Colonic mucosa (tissue), 4 donors: ENCODE results near the gene COMMD2. TPM values are rescaled to one million over a fixed set of nuclear protein-coding genes. Genes with fewer than 3 reads are reported as not detected.

ENCODE experiments used
- DNase-seq: peaks from one replicate; pipeline ENCODE4 v3.0.0-alpha.2; 2020
- H3K27ac ChIP-seq: fragments of 200-600 bp; one replicate; pipeline ENCODE4 v1.8.0; 2021
- H3K27me3 ChIP-seq: fragments of 200-600 bp; one replicate; pipeline ENCODE4 v1.8.0; 2021
- H3K36me3 ChIP-seq: fragments of 200-600 bp; one replicate; pipeline ENCODE4 v1.8.0; 2021
- H3K4me1 ChIP-seq: fragments of 200-600 bp; one replicate; pipeline ENCODE4 v1.8.0; 2021; ENCODE audit warnings: mild to moderate bottlenecking
- H3K4me3 ChIP-seq: fragments of 200-600 bp; one replicate; pipeline ENCODE4 v1.8.0; 2021
- H3K9ac ChIP-seq, 2 donors: one replicate each; pipeline ENCODE4 v1.7.0; 2013; ENCODE audit warnings: control low read depth in 2 of 2, low read depth in 2 of 2, low read length in 2 of 2
- H3K9me3 ChIP-seq: fragments of 200-600 bp; one replicate; pipeline ENCODE4 v1.8.0; 2021
- CTCF ChIP-seq: fragments of 200-600 bp; IDR thresholded peaks from one replicate; pipeline ENCODE4 v1.8.0; 2022; ENCODE audit warnings: antibody characterized with exemption, mild to moderate bottlenecking
- intact Hi-C: fragments of 100-400 bp; cut with DNase I; formaldehyde crosslinking; loops from one replicate; pipeline ENCODE4 v1.14.1; 2022
- total RNA-seq, 2 donors: library from RNA; stranded (reverse); fragmentation: NEBNext Ultra II Directional in 1 of 2; extraction: Animal tissue kit (Norgen Biotek cat#: 25700) in 1 of 2; gene quantifications; one replicate each; pipeline ENCODE4 v1.2.1, GENCODE V29; 2021
- donor health status: healthy.
- donor health status: DM: no; HTN: no; CAD: no.
- donor health status: DM: no; HTN: no; CAD: no.

COMMD2 gene
- total RNA-seq, 2 donors from 2014 or later, result 22.5 to 30.7 TPM

- no peak for TF ChIP-seq CTCF
- Histone ChIP-seq H3K36me3 (peaks cover 14% of the 10 kb centered on the region), H3K9me3 (no peaks in the 10 kb centered on the region)
Measured at GRCh38 chr3:149744606-149745005, 7.7 kb downstream of the COMMD2 start.

GRCh38 chr3:149744151-149744550, 8.1 kb downstream of the COMMD2 start:
- no peak overlapping the region for H3K4me3 ChIP-seq
- no peaks in the 10 kb centered on the region for H3K9me3 ChIP-seq
- H3K27me3 ChIP-seq, result no peaks in the 10 kb centered on the region
- intact Hi-C loops, result no loop called here
- DNase-seq, result no peak
- no peak for TF ChIP-seq CTCF
- no peak overlapping the region for H3K9ac ChIP-seq
- peaks cover 11% of the 10 kb centered on the region for H3K36me3 ChIP-seq
- H3K27ac ChIP-seq, result no peak overlapping the region
- H3K4me1 ChIP-seq, result no peaks in the 10 kb centered on the region

More at GRCh38 chr3:149744606-149745005, 7.7 kb downstream of the COMMD2 start:
- no peak for DNase-seq
- Histone ChIP-seq H3K4me3 (no peak overlapping the region), H3K27ac (no peak overlapping the region), H3K4me1 (no peaks in the 10 kb centered on the region), H3K27me3 (no peaks in the 10 kb centered on the region), H3K9ac (no peak overlapping the region)
- intact Hi-C loops, result no loop called here

- Histone ChIP-seq H3K36me3 (no peaks in the 10 kb centered on the region), H3K9ac (no peak overlapping the region), H3K9me3 (no peaks in the 10 kb centered on the region), H3K4me3 (no peak overlapping the region), H3K4me1 (no peaks in the 10 kb centered on the region), H3K27ac (no peak overlapping the region), H3K27me3 (no peaks in the 10 kb centered on the region)
- no peak for TF ChIP-seq CTCF
- DNase-seq, result no peak
- intact Hi-C loops, result no loop called here
Measured at GRCh38 chr3:149739396-149739795, 12.9 kb downstream of the COMMD2 start.

- no peaks in the 10 kb centered on the region for H3K9me3 ChIP-seq
- no peak overlapping the region for H3K4me3 ChIP-seq
- no peaks in the 10 kb centered on the region for H3K27me3 ChIP-seq
- no peaks in the 10 kb centered on the region for H3K4me1 ChIP-seq
- intact Hi-C loops, result no loop called here
- DNase-seq, result no peak
- TF ChIP-seq CTCF, result no peak
- H3K27ac ChIP-seq, result no peak overlapping the region
- H3K9ac ChIP-seq, result no peak overlapping the region
- no peaks in the 10 kb centered on the region for H3K36me3 ChIP-seq
Measured at GRCh38 chr3:149738876-149739275, 13.4 kb downstream of the COMMD2 start.

- H3K4me3 ChIP-seq, result no peak overlapping the region
- intact Hi-C loops, result no loop called here
- no peaks in the 10 kb centered on the region for H3K9me3 ChIP-seq
- H3K36me3 ChIP-seq, result no peaks in the 10 kb centered on the region
- no peak for TF ChIP-seq CTCF
- H3K9ac ChIP-seq, result no peak overlapping the region
- no peak overlapping the region for H3K27ac ChIP-seq
- no peaks in the 10 kb centered on the region for H3K4me1 ChIP-seq
- no peaks in the 10 kb centered on the region for H3K27me3 ChIP-seq
- no peak for DNase-seq
Measured at GRCh38 chr3:149736953-149737205, 15.4 kb downstream of the COMMD2 start.
